GM12865 (cell line): ENCODE data around the gene DBNDD2.

ENCODE experiments used
- DNase-seq: peaks from one replicate; pipeline ENCODE4 v3.0.0; 2010; ENCODE audit warnings: low read depth
- H3K4me3 ChIP-seq: 2 replicates; pipeline ENCODE4 v1.5.1; 2011; ENCODE audit warnings: mild to moderate bottlenecking, low read depth, low read length, control low read depth
- TF ChIP-seq, protein P1 (sequence below): IDR thresholded peaks from 2 replicates; pipeline ENCODE4 v1.5.1; 2011; ENCODE audit warnings: low read length, control low read depth, low read depth, inconsistent platforms; ENCODE audit not compliant: insufficient read depth; ENCODE audit errors: missing control alignments

The DBNDD2 gene

DNA sequence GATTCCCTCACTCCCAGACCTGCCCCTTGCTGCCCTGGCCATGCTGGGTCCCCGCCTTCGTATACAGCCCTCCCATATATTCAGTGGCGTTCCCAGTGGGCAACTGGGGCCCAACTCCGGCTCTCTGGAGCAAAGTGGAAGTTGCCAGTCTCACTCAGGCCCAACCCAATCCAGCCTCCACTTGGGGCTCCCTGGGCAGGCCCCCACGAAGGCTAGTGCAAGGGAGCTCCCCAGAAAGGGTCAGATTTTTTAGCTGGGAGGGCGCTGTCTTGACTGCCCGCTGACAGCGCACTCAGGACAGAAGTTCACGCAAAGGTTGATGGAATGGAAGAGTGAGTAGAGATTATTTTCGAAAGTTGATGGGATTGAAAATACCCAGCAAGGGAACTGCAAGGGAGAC, 35.8 kb upstream of the DBNDD2 start:
- TF ChIP-seq, protein P1, sequence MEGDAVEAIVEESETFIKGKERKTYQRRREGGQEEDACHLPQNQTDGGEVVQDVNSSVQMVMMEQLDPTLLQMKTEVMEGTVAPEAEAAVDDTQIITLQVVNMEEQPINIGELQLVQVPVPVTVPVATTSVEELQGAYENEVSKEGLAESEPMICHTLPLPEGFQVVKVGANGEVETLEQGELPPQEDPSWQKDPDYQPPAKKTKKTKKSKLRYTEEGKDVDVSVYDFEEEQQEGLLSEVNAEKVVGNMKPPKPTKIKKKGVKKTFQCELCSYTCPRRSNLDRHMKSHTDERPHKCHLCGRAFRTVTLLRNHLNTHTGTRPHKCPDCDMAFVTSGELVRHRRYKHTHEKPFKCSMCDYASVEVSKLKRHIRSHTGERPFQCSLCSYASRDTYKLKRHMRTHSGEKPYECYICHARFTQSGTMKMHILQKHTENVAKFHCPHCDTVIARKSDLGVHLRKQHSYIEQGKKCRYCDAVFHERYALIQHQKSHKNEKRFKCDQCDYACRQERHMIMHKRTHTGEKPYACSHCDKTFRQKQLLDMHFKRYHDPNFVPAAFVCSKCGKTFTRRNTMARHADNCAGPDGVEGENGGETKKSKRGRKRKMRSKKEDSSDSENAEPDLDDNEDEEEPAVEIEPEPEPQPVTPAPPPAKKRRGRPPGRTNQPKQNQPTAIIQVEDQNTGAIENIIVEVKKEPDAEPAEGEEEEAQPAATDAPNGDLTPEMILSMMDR: no peak
- H3K4me3 ChIP-seq: no peak overlapping the region

DNA sequence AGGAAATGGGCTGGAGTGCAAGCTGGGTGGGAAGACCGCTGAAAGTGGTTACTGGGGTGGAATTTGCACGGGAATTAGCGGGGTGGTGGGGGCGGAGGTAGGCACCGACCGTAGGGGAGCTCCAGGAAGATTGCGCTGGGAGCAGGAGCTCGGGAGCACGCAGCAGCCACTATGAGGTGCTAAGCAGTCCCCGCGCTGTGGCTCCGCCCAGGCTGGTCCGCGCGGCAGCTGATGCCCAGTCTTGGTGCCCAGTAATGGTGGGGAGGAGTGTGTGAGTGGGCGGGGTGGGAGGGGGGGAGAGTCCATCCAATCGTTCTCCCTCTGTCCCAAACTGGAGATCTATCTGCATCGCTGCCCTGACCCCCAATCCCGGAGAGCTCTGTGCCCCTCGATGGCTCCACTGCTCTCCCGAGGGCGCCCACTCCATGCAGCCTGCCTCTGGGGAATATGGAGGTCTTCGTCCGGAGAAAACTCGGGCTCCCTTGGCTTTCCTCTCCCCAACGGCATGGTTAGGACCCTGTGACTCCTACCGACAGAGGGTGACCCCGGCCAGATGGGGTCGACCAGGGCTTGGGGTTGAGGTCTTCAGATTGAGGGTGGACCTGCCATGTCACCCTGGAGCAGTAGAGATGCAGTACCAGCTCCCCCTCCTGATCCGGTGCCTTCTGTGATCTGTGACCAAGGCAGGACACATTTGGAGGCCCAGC, 35.3 kb upstream of the DBNDD2 start:
- no peak for DNase-seq
- TF ChIP-seq, protein P1: no peak
- no peak overlapping the region for H3K4me3 ChIP-seq

More for the DNA sequence above, 35.8 kb upstream of the DBNDD2 start:
- no peak for DNase-seq

DNA sequence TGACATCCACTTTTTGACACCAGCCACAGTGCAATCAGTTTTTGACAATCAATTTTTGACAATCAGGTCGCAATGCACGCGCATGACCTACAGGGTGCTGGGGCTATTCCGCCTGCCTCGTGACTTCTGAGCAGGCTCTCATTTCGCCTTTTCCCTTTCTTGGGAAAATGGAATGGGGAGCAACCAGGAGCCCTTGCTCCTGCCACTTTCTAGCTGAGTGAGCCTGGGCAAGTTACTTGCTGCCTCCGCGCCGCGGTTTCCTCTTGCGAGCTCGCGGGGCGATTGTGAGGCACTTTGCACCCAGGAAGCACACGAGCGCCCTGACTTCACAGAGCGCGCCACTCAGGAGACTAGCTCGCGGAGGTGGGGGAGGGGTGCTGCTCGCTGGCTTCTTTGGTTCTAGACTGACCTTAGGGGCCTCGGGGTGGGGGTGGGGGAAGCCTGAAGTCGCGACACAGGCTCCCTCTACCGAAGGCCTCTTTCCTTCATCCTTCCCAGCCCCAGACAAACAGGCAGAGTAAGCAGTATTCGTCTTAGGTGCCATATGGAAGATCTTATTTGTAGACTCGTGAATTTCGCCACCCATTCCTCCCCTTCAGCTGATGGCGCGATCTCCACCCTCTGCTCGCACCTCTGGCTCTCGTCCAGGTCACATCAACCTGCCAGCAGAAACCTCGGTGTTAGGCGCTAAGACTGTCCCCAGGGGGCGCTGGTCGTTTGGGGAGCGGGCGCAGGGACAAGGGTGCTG, 34.6 kb upstream of the DBNDD2 start:
- peak; percentile 84 for DNase-seq
- TF ChIP-seq, protein P1: peak; percentile 88
- peak overlapping the region; percentile 5 for H3K4me3 ChIP-seq

DNA sequence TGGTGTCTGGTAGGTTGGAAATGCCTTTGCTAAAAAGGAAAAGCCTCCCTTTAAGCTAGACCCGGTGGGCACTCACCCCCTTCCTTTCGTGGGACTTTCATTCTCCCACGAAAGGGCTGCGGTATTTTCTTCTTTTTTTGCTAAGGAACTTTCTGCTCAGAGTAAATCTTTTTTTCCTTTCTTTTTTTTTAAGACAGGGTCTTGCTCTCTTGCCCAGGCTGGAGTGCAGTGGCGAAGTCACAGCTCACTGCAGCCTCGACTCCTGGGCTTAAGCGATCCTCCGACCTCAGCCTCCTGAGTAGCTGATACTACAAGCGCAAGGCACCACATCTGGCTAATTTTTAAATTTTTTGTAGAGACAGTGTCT, 34.0 kb upstream of the DBNDD2 start:
- H3K4me3 ChIP-seq: no peak overlapping the region
- DNase-seq: no peak
- TF ChIP-seq, protein P1: no peak

DNA sequence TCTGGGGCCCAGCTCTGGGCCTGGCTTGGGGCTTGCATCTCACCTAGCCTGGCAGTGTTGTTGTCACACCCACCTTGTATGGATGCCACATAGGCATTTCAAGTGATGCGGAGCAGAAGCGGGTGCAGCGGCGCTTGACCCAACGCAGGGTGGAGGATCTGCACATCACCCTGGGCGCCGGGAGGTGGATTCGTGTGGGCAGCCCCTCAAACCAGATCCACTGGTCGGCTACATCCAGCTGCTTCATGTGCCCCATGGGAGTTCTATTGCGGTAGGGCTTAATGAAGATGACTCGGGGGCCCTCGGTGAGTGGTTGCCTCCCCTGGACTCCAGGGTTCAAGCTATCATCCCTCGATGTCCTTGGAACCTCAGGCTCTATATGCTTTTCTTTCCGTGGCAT, 33.1 kb upstream of the DBNDD2 start:
- DNase-seq: no peak
- TF ChIP-seq, protein P1: no peak
- H3K4me3 ChIP-seq: no peak overlapping the region

DNA sequence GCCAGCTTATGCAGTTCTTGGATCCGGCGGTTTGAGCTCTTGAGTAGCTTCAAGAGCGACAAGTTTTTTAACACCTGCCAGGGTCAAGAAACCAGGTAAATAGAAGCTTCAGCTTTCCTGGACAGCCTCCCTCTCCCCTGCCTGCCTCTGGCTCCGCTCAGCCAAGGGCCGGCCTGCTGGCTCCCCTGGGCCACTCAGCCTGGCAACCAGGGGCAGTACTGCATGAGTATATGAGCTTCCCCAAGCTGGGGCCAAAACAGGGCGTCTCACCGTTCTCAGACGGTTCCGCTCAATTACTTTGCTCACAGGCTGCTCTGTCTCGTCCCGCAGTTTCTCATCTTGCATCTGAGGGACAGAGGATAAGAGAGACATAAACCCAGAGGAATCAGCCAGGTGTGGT, 30.8 kb upstream of the DBNDD2 start:
- TF ChIP-seq, protein P1: no peak
- no peak for DNase-seq
- H3K4me3 ChIP-seq: no peak overlapping the region

DNA sequence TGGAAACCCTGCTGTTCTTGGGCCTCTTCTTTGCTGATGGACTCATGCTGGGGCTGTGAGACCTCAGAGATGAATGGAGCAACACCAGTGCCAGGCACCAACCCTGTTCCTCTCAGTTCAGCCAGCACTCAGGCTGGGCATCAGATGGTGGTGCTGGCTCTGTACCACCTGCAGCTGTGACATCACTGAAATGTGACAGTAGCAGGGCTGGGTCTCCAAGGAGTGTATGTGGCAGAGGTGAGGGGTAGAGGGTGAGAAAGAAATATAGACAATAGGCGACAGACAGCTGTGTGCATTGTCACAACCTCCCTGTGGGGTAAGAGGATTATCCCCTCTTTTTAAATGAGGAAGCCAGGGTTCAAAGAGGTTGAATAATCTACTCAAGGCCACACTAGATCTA, 29.9 kb upstream of the DBNDD2 start, which contains the start of gene TP53TG5:
Gene TP53TG5, minus strand, starts transcription at position 135 of the 400 bp plus-strand sequence. Its CDS starts 89 bp downstream, at position 46.
- no peak within 1 kb of the TSS for H3K4me3 ChIP-seq
- no peak for DNase-seq
- TF ChIP-seq, protein P1: no peak
